Measurements from ENCODE around the gene TMEM237.

GRCh38 chr2:201607568-201607967 is 35.7 kb downstream of the TMEM237 start:
- TF ChIP-seq CTCF (IDR thresholded peaks at IDR 0.05), result no peak
- no peak for TF ChIP-seq REST (IDR thresholded peaks at IDR 0.05; ENCODE audit: insufficient read depth in 1 of 2, low read depth in 2 of 2, low read length in 1 of 2)

All from Panc1 (cell line).